Measurements from ENCODE around the gene DLL3. TPM values are rescaled to one million over a fixed set of nuclear protein-coding genes. Genes with fewer than 3 reads are reported as not detected.

DLL3 gene
- total and polyA plus RNA-seq, 10 of the 15 experiments (the other 5 are each of a cell fraction or from before 2014, with no cell fraction given) = 0.18 to 2.0 (median 0.95) TPM

DNA sequence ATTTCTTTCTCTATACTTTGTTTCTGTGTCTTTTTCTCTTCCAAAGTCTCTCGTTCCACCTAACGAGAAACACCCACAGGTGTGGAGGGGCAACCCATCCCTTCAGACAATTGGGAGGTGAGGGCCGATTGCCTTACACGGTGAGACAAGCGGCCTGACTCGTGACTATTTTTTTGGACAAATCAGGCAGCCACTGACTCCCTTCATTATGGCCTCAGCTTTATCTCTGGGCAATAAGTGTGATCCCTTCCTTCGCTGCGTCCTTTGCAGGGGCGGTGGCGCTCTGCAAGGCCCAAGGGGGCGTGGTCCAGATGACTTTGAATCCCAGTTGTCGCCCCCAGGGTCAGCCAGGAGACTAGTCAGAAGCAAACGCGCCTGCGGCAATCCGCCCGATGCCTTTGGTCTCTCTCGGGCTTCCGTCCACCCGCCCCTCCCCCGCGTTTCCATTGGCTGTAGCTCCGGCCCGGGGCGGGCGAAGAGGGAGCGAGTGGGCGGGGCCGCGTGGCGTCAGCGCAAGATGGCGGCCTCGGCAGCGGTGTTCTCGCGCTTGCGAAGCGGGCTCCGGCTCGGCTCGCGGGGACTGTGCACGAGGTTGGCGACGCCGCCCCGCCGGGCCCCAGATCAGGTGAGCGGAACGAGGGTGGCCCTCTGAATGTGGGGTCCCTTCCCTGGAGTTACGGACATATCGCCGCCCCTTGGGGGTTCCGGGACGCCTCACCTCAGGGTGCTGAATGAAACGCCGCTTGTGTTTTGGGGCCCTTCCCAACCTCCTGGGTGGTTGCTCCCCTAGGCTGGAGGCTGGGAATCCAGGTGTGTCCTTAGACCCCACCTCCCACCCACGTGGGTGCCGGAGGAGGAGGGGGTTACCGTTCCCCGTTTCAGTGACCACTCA lies 18.2 kb upstream of the DLL3 start, which contains the start of gene TIMM50 (continued):
- TF ChIP-seq, protein P1, sequence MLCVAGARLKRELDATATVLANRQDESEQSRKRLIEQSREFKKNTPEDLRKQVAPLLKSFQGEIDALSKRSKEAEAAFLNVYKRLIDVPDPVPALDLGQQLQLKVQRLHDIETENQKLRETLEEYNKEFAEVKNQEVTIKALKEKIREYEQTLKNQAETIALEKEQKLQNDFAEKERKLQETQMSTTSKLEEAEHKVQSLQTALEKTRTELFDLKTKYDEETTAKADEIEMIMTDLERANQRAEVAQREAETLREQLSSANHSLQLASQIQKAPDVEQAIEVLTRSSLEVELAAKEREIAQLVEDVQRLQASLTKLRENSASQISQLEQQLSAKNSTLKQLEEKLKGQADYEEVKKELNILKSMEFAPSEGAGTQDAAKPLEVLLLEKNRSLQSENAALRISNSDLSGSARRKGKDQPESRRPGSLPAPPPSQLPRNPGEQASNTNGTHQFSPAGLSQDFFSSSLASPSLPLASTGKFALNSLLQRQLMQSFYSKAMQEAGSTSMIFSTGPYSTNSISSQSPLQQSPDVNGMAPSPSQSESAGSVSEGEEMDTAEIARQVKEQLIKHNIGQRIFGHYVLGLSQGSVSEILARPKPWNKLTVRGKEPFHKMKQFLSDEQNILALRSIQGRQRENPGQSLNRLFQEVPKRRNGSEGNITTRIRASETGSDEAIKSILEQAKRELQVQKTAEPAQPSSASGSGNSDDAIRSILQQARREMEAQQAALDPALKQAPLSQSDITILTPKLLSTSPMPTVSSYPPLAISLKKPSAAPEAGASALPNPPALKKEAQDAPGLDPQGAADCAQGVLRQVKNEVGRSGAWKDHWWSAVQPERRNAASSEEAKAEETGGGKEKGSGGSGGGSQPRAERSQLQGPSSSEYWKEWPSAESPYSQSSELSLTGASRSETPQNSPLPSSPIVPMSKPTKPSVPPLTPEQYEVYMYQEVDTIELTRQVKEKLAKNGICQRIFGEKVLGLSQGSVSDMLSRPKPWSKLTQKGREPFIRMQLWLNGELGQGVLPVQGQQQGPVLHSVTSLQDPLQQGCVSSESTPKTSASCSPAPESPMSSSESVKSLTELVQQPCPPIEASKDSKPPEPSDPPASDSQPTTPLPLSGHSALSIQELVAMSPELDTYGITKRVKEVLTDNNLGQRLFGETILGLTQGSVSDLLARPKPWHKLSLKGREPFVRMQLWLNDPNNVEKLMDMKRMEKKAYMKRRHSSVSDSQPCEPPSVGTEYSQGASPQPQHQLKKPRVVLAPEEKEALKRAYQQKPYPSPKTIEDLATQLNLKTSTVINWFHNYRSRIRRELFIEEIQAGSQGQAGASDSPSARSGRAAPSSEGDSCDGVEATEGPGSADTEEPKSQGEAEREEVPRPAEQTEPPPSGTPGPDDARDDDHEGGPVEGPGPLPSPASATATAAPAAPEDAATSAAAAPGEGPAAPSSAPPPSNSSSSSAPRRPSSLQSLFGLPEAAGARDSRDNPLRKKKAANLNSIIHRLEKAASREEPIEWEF (IDR thresholded peaks at IDR 0.05; ENCODE audit: insufficient replicate concordance, low read depth, low read length) = no peak
- TF ChIP-seq NR2C1 (IDR thresholded peaks at IDR 0.05) = peak; percentile 68
- peak; percentile 72 for TF ChIP-seq NBN (IDR thresholded peaks at IDR 0.05)
- no peak for TF ChIP-seq TCF7 (IDR thresholded peaks at IDR 0.05; ENCODE audit: borderline replicate concordance)
- peak; percentile 68 for TF ChIP-seq HCFC1 (IDR thresholded peaks at IDR 0.05; ENCODE audit: low read length)
- TF ChIP-seq, protein P2, sequence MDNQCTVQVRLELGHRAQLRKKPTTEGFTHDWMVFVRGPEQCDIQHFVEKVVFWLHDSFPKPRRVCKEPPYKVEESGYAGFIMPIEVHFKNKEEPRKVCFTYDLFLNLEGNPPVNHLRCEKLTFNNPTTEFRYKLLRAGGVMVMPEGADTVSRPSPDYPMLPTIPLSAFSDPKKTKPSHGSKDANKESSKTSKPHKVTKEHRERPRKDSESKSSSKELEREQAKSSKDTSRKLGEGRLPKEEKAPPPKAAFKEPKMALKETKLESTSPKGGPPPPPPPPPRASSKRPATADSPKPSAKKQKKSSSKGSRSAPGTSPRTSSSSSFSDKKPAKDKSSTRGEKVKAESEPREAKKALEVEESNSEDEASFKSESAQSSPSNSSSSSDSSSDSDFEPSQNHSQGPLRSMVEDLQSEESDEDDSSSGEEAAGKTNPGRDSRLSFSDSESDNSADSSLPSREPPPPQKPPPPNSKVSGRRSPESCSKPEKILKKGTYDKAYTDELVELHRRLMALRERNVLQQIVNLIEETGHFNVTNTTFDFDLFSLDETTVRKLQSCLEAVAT (IDR thresholded peaks at IDR 0.05) = 0 out of 2 replicates have a peak, but pooled peaks have one; percentile 29
- TF ChIP-seq, protein P3, sequence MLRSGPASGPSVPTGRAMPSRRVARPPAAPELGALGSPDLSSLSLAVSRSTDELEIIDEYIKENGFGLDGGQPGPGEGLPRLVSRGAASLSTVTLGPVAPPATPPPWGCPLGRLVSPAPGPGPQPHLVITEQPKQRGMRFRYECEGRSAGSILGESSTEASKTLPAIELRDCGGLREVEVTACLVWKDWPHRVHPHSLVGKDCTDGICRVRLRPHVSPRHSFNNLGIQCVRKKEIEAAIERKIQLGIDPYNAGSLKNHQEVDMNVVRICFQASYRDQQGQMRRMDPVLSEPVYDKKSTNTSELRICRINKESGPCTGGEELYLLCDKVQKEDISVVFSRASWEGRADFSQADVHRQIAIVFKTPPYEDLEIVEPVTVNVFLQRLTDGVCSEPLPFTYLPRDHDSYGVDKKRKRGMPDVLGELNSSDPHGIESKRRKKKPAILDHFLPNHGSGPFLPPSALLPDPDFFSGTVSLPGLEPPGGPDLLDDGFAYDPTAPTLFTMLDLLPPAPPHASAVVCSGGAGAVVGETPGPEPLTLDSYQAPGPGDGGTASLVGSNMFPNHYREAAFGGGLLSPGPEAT (IDR thresholded peaks at IDR 0.05; ENCODE audit: low read depth) = peak; percentile 86
- TF ChIP-seq RELA (IDR thresholded peaks at IDR 0.05; ENCODE audit: borderline replicate concordance, partially characterized antibody) = peak; percentile 56
- TF ChIP-seq TARDBP (IDR thresholded peaks at IDR 0.05; ENCODE audit: borderline replicate concordance) = 0 out of 2 replicates have a peak, but pooled peaks have one; percentile 47
- peak; percentile 99 for TF ChIP-seq YY1 (IDR thresholded peaks at IDR 0.05; ENCODE audit: low read depth, low read length)
- TF ChIP-seq PAX5 (IDR thresholded peaks at IDR 0.05; ENCODE audit: borderline replicate concordance, low read depth, low read length) = peak; percentile 76; the same call in 1 of the 2 replicates
- TF ChIP-seq RFX5 (IDR thresholded peaks at IDR 0.05; ENCODE audit: low read depth, low read length) = no peak
- no peak; the same call in 1 of the 2 replicates for TF ChIP-seq SMAD5 (IDR thresholded peaks at IDR 0.05; ENCODE audit: low read depth)
- peak; percentile 80; the same call in 1 of the 2 replicates for TF ChIP-seq CREM (IDR thresholded peaks at IDR 0.05; ENCODE audit: low read depth)
- peak; percentile 75 for TF ChIP-seq IKZF1 (conservative IDR thresholded peaks at IDR 0.05)
- TF ChIP-seq CHD1 (IDR thresholded peaks at IDR 0.05; ENCODE audit: low read depth, low read length) = no peak
- peak; percentile 82 for TF ChIP-seq NR2F1 (conservative IDR thresholded peaks at IDR 0.05)
- peak in 1 of 2 experiments; percentile 87; a peak in 2 of 3 replicates for TF ChIP-seq EGR1 (IDR thresholded peaks at IDR 0.05; ENCODE audit: borderline replicate concordance in 1 of 2, low read depth in 2 of 2, low read length in 2 of 2)
- no peak for TF ChIP-seq FOXK2 (IDR thresholded peaks at IDR 0.05)
- TF ChIP-seq WRNIP1 (IDR thresholded peaks at IDR 0.05; ENCODE audit: borderline replicate concordance, low read depth, low read length) = no peak
- no peak for TF ChIP-seq MTA3 (IDR thresholded peaks at IDR 0.05; ENCODE audit: borderline replicate concordance, low read length)
- TF ChIP-seq HDGF (IDR thresholded peaks at IDR 0.05) = 0 out of 2 replicates have a peak, but pooled peaks have one; percentile 49
- TF ChIP-seq ZNF24 (IDR thresholded peaks at IDR 0.05) = peak; percentile 86
